GM21526 (cell line): ENCODE measurements around the gene FAM227A.

Source experiments
- ATAC-seq: cut with Tn5 transposase; IDR thresholded peaks from one replicate; pipeline ENCODE4 v1.9.1; 2021; ENCODE audit warnings: moderate library complexity; ENCODE audit not compliant: unreplicated experiment, low FRiP score

Gene FAM227A

GRCh38 chr22:38656256-38657044, at the start of gene FAM227A, which contains the start of gene CBY1:
Gene FAM227A, minus strand, starts transcription at chr22:38656392. Its CDS starts 6,224 bp downstream, at chr22:38650168.
Gene CBY1, plus strand, starts transcription at chr22:38656638. Its CDS starts 11,417 bp downstream, at chr22:38668055.
- peak; percentile 59 for ATAC-seq

- peak; percentile 69 for ATAC-seq
Observed at GRCh38 chr22:38705235-38706100, 49.3 kb upstream of the FAM227A start, which contains the start of gene GTPBP1. Gene GTPBP1, plus strand, starts transcription at chr22:38705944. Its CDS starts 12 bp downstream, at chr22:38705956.

- ATAC-seq: no peak
Observed at GRCh38 chr22:38704654-38705234, 48.6 kb upstream of the FAM227A start.

- peak; percentile 33 for ATAC-seq
Observed at GRCh38 chr22:38700789-38701628, 44.8 kb upstream of the FAM227A start, which contains the start of gene JOSD1. Gene JOSD1, minus strand, starts transcription at chr22:38700943. Its CDS starts 956 bp downstream, at chr22:38699987.

- ATAC-seq: peak; percentile 12
Observed at GRCh38 chr22:38700270-38700788, 44.1 kb upstream of the FAM227A start.

GRCh38 chr22:38699784-38700183, 43.6 kb upstream of the FAM227A start:
- ATAC-seq: no peak

- no peak for ATAC-seq
Observed at GRCh38 chr22:38699143-38699542, 43.0 kb upstream of the FAM227A start.

GRCh38 chr22:38698407-38699094, 42.4 kb upstream of the FAM227A start:
- no peak for ATAC-seq

GRCh38 chr22:38697425-38698089, 41.4 kb upstream of the FAM227A start:
- ATAC-seq: no peak

GRCh38 chr22:38696606-38697424, 40.6 kb upstream of the FAM227A start:
- ATAC-seq: no peak

GRCh38 chr22:38694940-38695339, 38.7 kb upstream of the FAM227A start:
- ATAC-seq: no peak

- ATAC-seq: no peak
Observed at GRCh38 chr22:38694049-38694448, 37.9 kb upstream of the FAM227A start.

GRCh38 chr22:38689651-38690050, 33.5 kb upstream of the FAM227A start:
- ATAC-seq: no peak

- ATAC-seq: no peak
Observed at GRCh38 chr22:38685761-38686160, 29.6 kb upstream of the FAM227A start.

GRCh38 chr22:38684895-38685294, 28.7 kb upstream of the FAM227A start:
- ATAC-seq: no peak

GRCh38 chr22:38681582-38682335, 25.6 kb upstream of the FAM227A start, which contains the start of gene TOMM22:
Gene TOMM22, plus strand, starts transcription at chr22:38681957. Its CDS starts 22 bp downstream, at chr22:38681979.
- ATAC-seq: peak; percentile 76

- no peak for ATAC-seq
Observed at GRCh38 chr22:38675833-38676232, 19.6 kb upstream of the FAM227A start.
